Measurements from ENCODE around the gene DCDC2C.

The DCDC2C gene

GRCh38 chr2:3679616-3680393 is 23.6 kb upstream of the DCDC2C start:
- DNase-seq (ENCODE audit: low read depth) = no peak
- TF ChIP-seq, protein P1, sequence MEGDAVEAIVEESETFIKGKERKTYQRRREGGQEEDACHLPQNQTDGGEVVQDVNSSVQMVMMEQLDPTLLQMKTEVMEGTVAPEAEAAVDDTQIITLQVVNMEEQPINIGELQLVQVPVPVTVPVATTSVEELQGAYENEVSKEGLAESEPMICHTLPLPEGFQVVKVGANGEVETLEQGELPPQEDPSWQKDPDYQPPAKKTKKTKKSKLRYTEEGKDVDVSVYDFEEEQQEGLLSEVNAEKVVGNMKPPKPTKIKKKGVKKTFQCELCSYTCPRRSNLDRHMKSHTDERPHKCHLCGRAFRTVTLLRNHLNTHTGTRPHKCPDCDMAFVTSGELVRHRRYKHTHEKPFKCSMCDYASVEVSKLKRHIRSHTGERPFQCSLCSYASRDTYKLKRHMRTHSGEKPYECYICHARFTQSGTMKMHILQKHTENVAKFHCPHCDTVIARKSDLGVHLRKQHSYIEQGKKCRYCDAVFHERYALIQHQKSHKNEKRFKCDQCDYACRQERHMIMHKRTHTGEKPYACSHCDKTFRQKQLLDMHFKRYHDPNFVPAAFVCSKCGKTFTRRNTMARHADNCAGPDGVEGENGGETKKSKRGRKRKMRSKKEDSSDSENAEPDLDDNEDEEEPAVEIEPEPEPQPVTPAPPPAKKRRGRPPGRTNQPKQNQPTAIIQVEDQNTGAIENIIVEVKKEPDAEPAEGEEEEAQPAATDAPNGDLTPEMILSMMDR (IDR thresholded peaks at IDR 0.05; ENCODE audit: low read length, missing control alignments) = no peak
- no peak overlapping the region for H3K4me3 ChIP-seq (replicated peaks; ENCODE audit: low read depth, low read length)

GRCh38 chr2:3680548-3681345 is 22.6 kb upstream of the DCDC2C start:
- DNase-seq (ENCODE audit: low read depth) = no peak
- TF ChIP-seq, protein P1 (IDR thresholded peaks at IDR 0.05; ENCODE audit: low read length, missing control alignments) = no peak
- H3K4me3 ChIP-seq (replicated peaks; ENCODE audit: low read depth, low read length) = no peak overlapping the region

DNA sequence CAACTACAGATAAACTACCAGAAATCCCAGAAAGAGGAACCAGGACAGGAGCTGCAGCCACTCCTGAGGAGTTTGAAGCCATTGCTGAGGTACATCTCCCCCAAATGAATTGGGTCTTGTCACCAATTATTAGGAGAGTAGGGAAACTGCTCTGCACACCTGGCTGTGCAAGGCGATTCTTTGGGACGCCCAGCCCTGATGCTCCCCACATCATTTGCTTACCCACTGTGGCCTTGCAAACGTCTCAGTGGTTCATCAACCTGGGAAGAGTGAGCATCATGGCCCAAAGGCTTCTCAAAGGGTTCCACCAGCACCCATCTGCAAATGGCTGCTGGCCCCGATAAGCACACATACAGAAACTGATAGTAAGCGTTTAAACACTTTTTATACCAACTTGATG is 21.8 kb upstream of the DCDC2C start:
- no peak overlapping the region for H3K4me3 ChIP-seq (replicated peaks; ENCODE audit: low read depth, low read length)

DNA sequence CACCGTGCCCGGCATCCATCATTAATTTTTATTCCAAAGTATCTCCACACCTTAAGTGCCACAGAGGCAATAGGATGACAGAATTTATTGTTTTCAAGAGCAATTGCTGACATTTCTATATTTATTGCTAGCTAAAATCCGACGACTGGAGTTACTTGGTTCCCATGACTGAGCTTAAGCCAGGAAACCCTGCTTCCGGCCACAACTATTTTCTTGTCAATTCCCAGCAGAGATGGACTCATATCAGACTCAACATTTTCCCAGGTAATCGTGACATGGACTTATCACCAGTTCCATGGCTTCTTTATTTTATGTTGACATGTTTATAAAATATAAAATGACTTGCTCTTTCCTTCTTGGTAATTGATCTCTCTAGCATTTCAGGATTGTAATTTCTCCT is 20.6 kb upstream of the DCDC2C start:
- no peak for DNase-seq (ENCODE audit: low read depth)
- TF ChIP-seq, protein P1 (IDR thresholded peaks at IDR 0.05; ENCODE audit: low read length, missing control alignments) = no peak
- H3K4me3 ChIP-seq (replicated peaks; ENCODE audit: low read depth, low read length) = no peak overlapping the region

More for the DNA sequence above, 21.8 kb upstream of the DCDC2C start:
- TF ChIP-seq, protein P1 (IDR thresholded peaks at IDR 0.05; ENCODE audit: low read length, missing control alignments) = no peak
- no peak for DNase-seq (ENCODE audit: low read depth)

- TF ChIP-seq, protein P1 (IDR thresholded peaks at IDR 0.05; ENCODE audit: low read length, missing control alignments) = no peak
- no peak overlapping the region for H3K4me3 ChIP-seq (replicated peaks; ENCODE audit: low read depth, low read length)
- no peak for DNase-seq (ENCODE audit: low read depth)
Measured at GRCh38 chr2:3683748-3684454, 19.5 kb upstream of the DCDC2C start.

DNA sequence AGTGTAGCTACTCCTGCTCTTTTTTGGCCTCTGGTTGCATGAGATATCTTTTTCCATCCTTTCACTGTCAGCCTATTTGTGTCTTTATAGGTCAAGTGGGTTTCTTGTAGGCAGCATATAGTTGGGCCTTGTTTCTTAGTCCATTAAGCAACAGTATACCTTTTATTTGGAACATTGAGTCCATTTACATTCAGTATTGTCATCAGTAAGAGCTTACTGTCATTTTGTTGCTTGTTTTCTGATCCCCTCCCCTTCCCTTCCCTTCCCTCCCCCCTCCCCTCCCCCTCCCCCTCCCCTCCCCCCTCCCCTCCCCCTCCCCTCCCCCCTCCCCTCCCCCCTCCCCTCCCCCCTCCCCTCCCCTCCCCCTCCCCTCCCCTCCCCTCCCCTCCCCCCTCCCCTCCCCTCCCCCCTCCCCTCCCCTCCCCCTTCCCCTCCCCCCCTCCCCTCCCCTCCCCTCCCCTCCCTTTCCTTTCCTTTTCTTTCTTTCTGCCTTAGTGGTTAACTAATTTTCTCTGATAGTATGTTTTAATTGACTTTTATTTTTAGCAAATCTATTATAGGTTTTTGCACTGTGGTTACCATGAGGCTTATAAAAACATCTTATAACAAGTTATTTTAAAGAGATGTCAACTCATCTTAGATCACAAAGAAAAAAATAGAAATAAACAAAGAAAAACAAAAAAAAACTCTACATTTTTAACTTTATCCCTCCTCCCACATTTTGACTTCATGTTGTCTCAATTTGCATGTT is 13.2 kb upstream of the DCDC2C start:
- no peak overlapping the region for H3K4me3 ChIP-seq (replicated peaks; ENCODE audit: low read depth, low read length)
- TF ChIP-seq, protein P1 (IDR thresholded peaks at IDR 0.05; ENCODE audit: low read length, missing control alignments) = no peak
- peak; percentile 3 for DNase-seq (ENCODE audit: low read depth)
